OCI-LY7 (cell line): ENCODE results near the gene PHAX. TPM values are rescaled to one million over a fixed set of nuclear protein-coding genes. Genes with fewer than 3 reads are reported as not detected.
A peak's percentile ranks its signal among the peaks of the same experiment; 100 is the strongest.
"Not testable (repeated sequence)": the region's sequence is repeated elsewhere in the genome, so short reads cannot be mapped to it uniquely, and the experiment has no call there.

ENCODE experiments used
- BruUV-seq: library from RNA; stranded (reverse); fragments of 400-500 nt; replicated peaks from 2 replicates; lab custom pipeline; 2021; lab: Mats Ljungman, UMichigan
- CTCF ChIA-PET: fragments of 300-600 bp; sonication (Branson Sonifier 250); formaldehyde crosslinking; loops from one replicate; lab custom pipeline; 2022; ENCODE audit warnings: antibody characterized with exemption; ENCODE audit not compliant: unreplicated experiment; lab: Charles Lee
- POLR2A ChIA-PET: fragments of 300-600 bp; sonication (Branson Sonifier 250); formaldehyde crosslinking; loops from one replicate; lab custom pipeline; 2022; ENCODE audit warnings: antibody characterized with exemption; lab: Charles Lee
- DNase-seq: peaks from one replicate; pipeline ENCODE4 v3.0.0-alpha.2; 2015; ENCODE audit warnings: low spot score
- H2AFZ ChIP-seq: fragments of 200-600 bp; sonication (generic), shearing (Covaris generic); 2 replicates; pipeline ENCODE4 v1.6.1; 2014; ENCODE audit warnings: mild to moderate bottlenecking, antibody characterized with exemption, low read length, moderate library complexity
- H3K27ac ChIP-seq: fragments of 200-600 bp; sonication (generic); 2 replicates; pipeline ENCODE4 v1.5.1; 2014; ENCODE audit warnings: mixed run types, low read depth, mild to moderate bottlenecking, moderate library complexity, low read length, inconsistent platforms; ENCODE audit not compliant: poor library complexity, severe bottlenecking
- H3K36me3 ChIP-seq: fragments of 200-600 bp; sonication (generic); 2 replicates; pipeline ENCODE4 v1.6.1; 2014; ENCODE audit warnings: mild to moderate bottlenecking, antibody characterized with exemption, low read length, moderate library complexity, mixed read lengths; ENCODE audit not compliant: insufficient read depth
- H3K4me1 ChIP-seq: fragments of 200-600 bp; sonication (generic); 2 replicates; pipeline ENCODE4 v1.5.1; 2014; ENCODE audit warnings: mild to moderate bottlenecking, low read length; ENCODE audit not compliant: insufficient read depth, poor library complexity, severe bottlenecking
- H3K4me2 ChIP-seq: fragments of 200-600 bp; sonication (generic); 2 replicates; pipeline ENCODE4 v1.6.1; 2014; ENCODE audit warnings: mild to moderate bottlenecking, low read length
- H3K4me3 ChIP-seq: fragments of 200-600 bp; sonication (generic); 2 replicates; pipeline ENCODE4 v1.5.1; 2014; ENCODE audit warnings: mild to moderate bottlenecking, low read depth, low read length; ENCODE audit not compliant: poor library complexity, severe bottlenecking
- H3K79me2 ChIP-seq: fragments of 200-600 bp; sonication (generic); 2 replicates; pipeline ENCODE4 v1.6.1; 2016; ENCODE audit warnings: low read depth, mild to moderate bottlenecking, low read length, moderate library complexity, mixed read lengths; ENCODE audit not compliant: insufficient read depth
- H3K9me2 ChIP-seq: fragments of 200-600 bp; sonication (generic); 2 replicates; pipeline ENCODE4 v1.6.1; 2016; ENCODE audit warnings: mild to moderate bottlenecking, low read length, mixed read lengths; ENCODE audit not compliant: insufficient read depth
- H3K9me3 ChIP-seq: fragments of 200-600 bp; sonication (generic); 2 replicates; pipeline ENCODE4 v1.6.1; 2014; ENCODE audit warnings: mild to moderate bottlenecking, mixed run types, low read length, mixed read lengths
- H4K20me1 ChIP-seq: fragments of 200-600 bp; sonication (generic); 2 replicates; pipeline ENCODE4 v1.6.1; 2014; ENCODE audit warnings: mild to moderate bottlenecking, antibody characterized with exemption, low read length, moderate library complexity, mixed read lengths; ENCODE audit not compliant: insufficient read depth
- CTCF ChIP-seq: fragments of 200-600 bp; sonication (generic); conservative IDR thresholded peaks from 2 replicates; pipeline ENCODE4 v1.5.1; 2014; ENCODE audit warnings: mild to moderate bottlenecking, antibody characterized with exemption, low read length, moderate library complexity, mixed read lengths
- EZH2phosphoT487 ChIP-seq: fragments of 200-600 bp; sonication (generic); IDR thresholded peaks from 2 replicates; pipeline ENCODE4 v1.6.1; 2018; ENCODE audit warnings: low read depth, borderline replicate concordance, mild to moderate bottlenecking, mixed run types, antibody characterized with exemption, low read length, moderate library complexity, mixed read lengths
- intact Hi-C: fragments of 100-400 bp; cut with micrococcal nuclease; formaldehyde crosslinking; loops from one replicate; pipeline ENCODE4 v1.10.0; 2022; ENCODE audit not compliant: unreplicated experiment
- total RNA-seq, 2 experiments: library from RNA; depleted of rRNA in 1 of 2; stranded (reverse); fragments of >200 nt in 1 of 2; shearing (Covaris generic) in 1 of 2; gene quantifications; 2 replicates each; pipeline ENCODE4 v1.2.3, GENCODE V29; 2014 to 2022

Gene PHAX
- total RNA-seq, 2 experiments from 2014 or later = 73.8 to 128 TPM

- no peak for TF ChIP-seq EZH2phosphoT487
- TF ChIP-seq CTCF = no peak
- DNase-seq = no peak
- no peak overlapping the region for H3K4me3 ChIP-seq
- no peak overlapping the region for H3K27ac ChIP-seq
- H2AFZ ChIP-seq = no peak overlapping the region
- H3K79me2 ChIP-seq = no peaks in the 10 kb centered on the region
- H3K4me2 ChIP-seq = no peak overlapping the region
- H4K20me1 ChIP-seq = no peaks in the 10 kb centered on the region
- intact Hi-C loops = loop anchor here (5.0 kb wide), 1 partner anchor 784 kb away; no protein-coding TSS in a partner anchor
- no TSS peak for BruUV-seq
- POLR2A ChIA-PET = interaction anchor here (0.5 to 1.0 kb wide), 4 partner anchors 55 to 308 kb away, joined by 3 to 7 read pairs (median 4); no protein-coding TSS in a partner anchor
- no peaks in the 10 kb centered on the region for H3K36me3 ChIP-seq
- peaks cover 6% of the 10 kb centered on the region for H3K4me1 ChIP-seq
- CTCF ChIA-PET = no interaction called here
- no peaks in the 10 kb centered on the region for H3K9me2 ChIP-seq
- no peaks in the 10 kb centered on the region for H3K9me3 ChIP-seq
Measured at GRCh38 chr5:126658561-126658960, 57.8 kb downstream of the PHAX start.

- no peaks in the 10 kb centered on the region for H4K20me1 ChIP-seq
- H3K36me3 ChIP-seq = no peaks in the 10 kb centered on the region
- H3K9me3 ChIP-seq = no peaks in the 10 kb centered on the region
- H3K4me1 ChIP-seq = peaks cover 6% of the 10 kb centered on the region
- H3K79me2 ChIP-seq = no peaks in the 10 kb centered on the region
- TF ChIP-seq CTCF = no peak
- no TSS peak for BruUV-seq
- ChIA-PET POLR2A (interaction anchor here (0.6 to 0.7 kb wide), 3 partner anchors 31 to 185 kb away, joined by 3 to 4 read pairs (median 3); no protein-coding TSS in a partner anchor), CTCF (no interaction called here)
- peak overlapping the region; percentile 67 for H2AFZ ChIP-seq
- intact Hi-C loops = loop anchor here (5.0 kb wide), 1 partner anchor 782 kb away; no protein-coding TSS in a partner anchor
- H3K27ac ChIP-seq = no peak overlapping the region
- no peak overlapping the region for H3K4me2 ChIP-seq
- no peak overlapping the region for H3K4me3 ChIP-seq
- no peak for DNase-seq
- H3K9me2 ChIP-seq = no peaks in the 10 kb centered on the region
Measured at GRCh38 chr5:126659805-126660482, 59.2 kb downstream of the PHAX start.

GRCh38 chr5:126664586-126664985 is 63.8 kb downstream of the PHAX start:
- TF ChIP-seq EZH2phosphoT487 (no peak), CTCF (no peak)
- CTCF ChIA-PET = no interaction called here
- BruUV-seq = no TSS peak

GRCh38 chr5:126670109-126670508 is 69.4 kb downstream of the PHAX start:
- POLR2A ChIA-PET, H3K27ac ChIP-seq, H3K9me2 ChIP-seq, H3K4me2 ChIP-seq, H3K4me1 ChIP-seq, H4K20me1 ChIP-seq, H3K4me3 ChIP-seq, DNase-seq, H2AFZ ChIP-seq, H3K79me2 ChIP-seq, H3K36me3 ChIP-seq, CTCF ChIA-PET, BruUV-seq, H3K9me3 ChIP-seq: not testable (repeated sequence)
- intact Hi-C loops = loop anchor here (10.0 kb wide), 1 partner anchor 365 kb away; the partner anchor contains the start of gene MARCHF3

More at GRCh38 chr5:126664586-126664985, 63.8 kb downstream of the PHAX start:
- intact Hi-C loops = no loop called here
- H3K9me2 ChIP-seq = no peaks in the 10 kb centered on the region
- DNase-seq = no peak
- H3K27ac ChIP-seq = no peak overlapping the region
- POLR2A ChIA-PET = no interaction called here
- H4K20me1 ChIP-seq = no peaks in the 10 kb centered on the region
- no peak overlapping the region for H2AFZ ChIP-seq
- peaks cover 6% of the 10 kb centered on the region for H3K4me1 ChIP-seq
- no peaks in the 10 kb centered on the region for H3K79me2 ChIP-seq
- no peaks in the 10 kb centered on the region for H3K9me3 ChIP-seq
- H3K4me2 ChIP-seq = no peak overlapping the region
- no peaks in the 10 kb centered on the region for H3K36me3 ChIP-seq
- H3K4me3 ChIP-seq = no peak overlapping the region
